Upper lobe of left lung (tissue), 4 donors: ENCODE data around the gene RAET1L.
"Not testable (repeated sequence)": the region's sequence is repeated elsewhere in the genome, so short reads cannot be mapped to it uniquely, and the experiment has no call there.

Source experiments
- EP300 ChIP-seq, 4 donors: sonication (generic); formaldehyde crosslinking; IDR thresholded peaks; one replicate each; pipeline ENCODE4 v1.5.1; 2017; ENCODE audit warnings: antibody characterized with exemption in 4 of 4, control low read depth in 2 of 4
- TF ChIP-seq, protein P1 (sequence below), 6 experiments: fragments of 450-650 bp in 4 of 6; fragments of 200-600 bp in 2 of 6; sonication (generic) in 2 of 6; IDR thresholded peaks; one replicate each; pipeline ENCODE4 v1.5.1; 2016 to 2019; ENCODE audit warnings: antibody characterized with exemption in 6 of 6

- TF ChIP-seq, protein P1, sequence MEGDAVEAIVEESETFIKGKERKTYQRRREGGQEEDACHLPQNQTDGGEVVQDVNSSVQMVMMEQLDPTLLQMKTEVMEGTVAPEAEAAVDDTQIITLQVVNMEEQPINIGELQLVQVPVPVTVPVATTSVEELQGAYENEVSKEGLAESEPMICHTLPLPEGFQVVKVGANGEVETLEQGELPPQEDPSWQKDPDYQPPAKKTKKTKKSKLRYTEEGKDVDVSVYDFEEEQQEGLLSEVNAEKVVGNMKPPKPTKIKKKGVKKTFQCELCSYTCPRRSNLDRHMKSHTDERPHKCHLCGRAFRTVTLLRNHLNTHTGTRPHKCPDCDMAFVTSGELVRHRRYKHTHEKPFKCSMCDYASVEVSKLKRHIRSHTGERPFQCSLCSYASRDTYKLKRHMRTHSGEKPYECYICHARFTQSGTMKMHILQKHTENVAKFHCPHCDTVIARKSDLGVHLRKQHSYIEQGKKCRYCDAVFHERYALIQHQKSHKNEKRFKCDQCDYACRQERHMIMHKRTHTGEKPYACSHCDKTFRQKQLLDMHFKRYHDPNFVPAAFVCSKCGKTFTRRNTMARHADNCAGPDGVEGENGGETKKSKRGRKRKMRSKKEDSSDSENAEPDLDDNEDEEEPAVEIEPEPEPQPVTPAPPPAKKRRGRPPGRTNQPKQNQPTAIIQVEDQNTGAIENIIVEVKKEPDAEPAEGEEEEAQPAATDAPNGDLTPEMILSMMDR (IDR thresholded peaks at IDR 0.05), result not testable (repeated sequence)
- not testable (repeated sequence) for TF ChIP-seq EP300 (IDR thresholded peaks at IDR 0.05)
Measured at GRCh38 chr6:149974394-149974793, 50.9 kb downstream of the RAET1L start.
